ENCODE data around the gene TBC1D9.
"Not testable (repeated sequence)": the region's sequence is repeated elsewhere in the genome, so short reads cannot be mapped to it uniquely, and the experiment has no call there.

The TBC1D9 gene

DNA sequence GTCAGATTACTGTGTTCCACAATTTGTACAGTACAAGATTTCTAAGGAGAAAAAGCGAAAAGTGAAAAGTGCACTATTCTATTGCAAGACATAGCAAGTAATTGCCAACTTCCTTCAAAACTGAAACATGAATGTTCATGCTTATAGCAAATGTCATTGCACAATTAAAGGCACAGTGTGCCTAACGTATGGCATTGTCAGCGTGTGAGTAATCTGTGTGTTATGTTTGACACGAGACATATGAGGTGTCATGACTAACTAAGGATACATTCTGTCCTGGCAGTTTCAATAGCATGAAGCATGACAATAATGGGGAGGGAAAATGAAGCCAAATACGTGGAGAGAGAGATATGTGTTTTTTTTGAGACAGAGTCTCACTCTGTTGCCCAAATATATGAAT lies 33.6 kb upstream of the TBC1D9 start:
- Histone ChIP-seq H3K27me3 (ENCODE audit: low read depth, low read length) (peaks cover 48% of the 10 kb centered on the region), H3K4me3 (ENCODE audit: low read length) (peak overlapping the region; percentile 60), H3K9ac (ENCODE audit: low read length) (peak overlapping the region; percentile 48), H3K4me2 (ENCODE audit: low read length) (peak overlapping the region; percentile 82), H3K9me3 (ENCODE audit: insufficient read depth, low read length) (peaks cover 7% of the 10 kb centered on the region), H4K20me1 (ENCODE audit: insufficient read depth, low read length) (peaks cover 11% of the 10 kb centered on the region), H3K27ac (ENCODE audit: low read length) (peak overlapping the region; percentile 78), H3K79me2 (ENCODE audit: low read length) (no peaks in the 10 kb centered on the region), H3K36me3 (replicated peaks; ENCODE audit: low read depth, low read length) (peaks cover 5% of the 10 kb centered on the region), H3K4me1 (ENCODE audit: low read length) (peaks cover 33% of the 10 kb centered on the region), H2AFZ (ENCODE audit: low read depth, low read length) (no peak overlapping the region)
- TF ChIP-seq EZH2phosphoT487 (IDR thresholded peaks at IDR 0.05; ENCODE audit: low read depth) = no peak
- TF ChIP-seq, protein P1, sequence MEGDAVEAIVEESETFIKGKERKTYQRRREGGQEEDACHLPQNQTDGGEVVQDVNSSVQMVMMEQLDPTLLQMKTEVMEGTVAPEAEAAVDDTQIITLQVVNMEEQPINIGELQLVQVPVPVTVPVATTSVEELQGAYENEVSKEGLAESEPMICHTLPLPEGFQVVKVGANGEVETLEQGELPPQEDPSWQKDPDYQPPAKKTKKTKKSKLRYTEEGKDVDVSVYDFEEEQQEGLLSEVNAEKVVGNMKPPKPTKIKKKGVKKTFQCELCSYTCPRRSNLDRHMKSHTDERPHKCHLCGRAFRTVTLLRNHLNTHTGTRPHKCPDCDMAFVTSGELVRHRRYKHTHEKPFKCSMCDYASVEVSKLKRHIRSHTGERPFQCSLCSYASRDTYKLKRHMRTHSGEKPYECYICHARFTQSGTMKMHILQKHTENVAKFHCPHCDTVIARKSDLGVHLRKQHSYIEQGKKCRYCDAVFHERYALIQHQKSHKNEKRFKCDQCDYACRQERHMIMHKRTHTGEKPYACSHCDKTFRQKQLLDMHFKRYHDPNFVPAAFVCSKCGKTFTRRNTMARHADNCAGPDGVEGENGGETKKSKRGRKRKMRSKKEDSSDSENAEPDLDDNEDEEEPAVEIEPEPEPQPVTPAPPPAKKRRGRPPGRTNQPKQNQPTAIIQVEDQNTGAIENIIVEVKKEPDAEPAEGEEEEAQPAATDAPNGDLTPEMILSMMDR (IDR thresholded peaks at IDR 0.05; ENCODE audit: low read depth, low read length) = no peak

- not testable (repeated sequence) for H3K4me2 ChIP-seq (ENCODE audit: low read length); H3K9ac ChIP-seq (ENCODE audit: low read length); H3K4me1 ChIP-seq (ENCODE audit: low read length); H3K36me3 ChIP-seq (replicated peaks; ENCODE audit: low read depth, low read length); H3K4me3 ChIP-seq (ENCODE audit: low read length); H3K27ac ChIP-seq (ENCODE audit: low read length); H3K79me2 ChIP-seq (ENCODE audit: low read length); H3K9me3 ChIP-seq (ENCODE audit: insufficient read depth, low read length); H4K20me1 ChIP-seq (ENCODE audit: insufficient read depth, low read length); H2AFZ ChIP-seq (ENCODE audit: low read depth, low read length); H3K27me3 ChIP-seq (ENCODE audit: low read depth, low read length)
Observed at GRCh38 chr4:140782787-140783186, 26.6 kb upstream of the TBC1D9 start.

- Histone ChIP-seq H3K27me3 (ENCODE audit: low read depth, low read length) (no peaks in the 10 kb centered on the region), H3K4me2 (ENCODE audit: low read length) (no peak overlapping the region), H3K27ac (ENCODE audit: low read length) (no peak overlapping the region), H3K9me3 (ENCODE audit: insufficient read depth, low read length) (no peaks in the 10 kb centered on the region), H2AFZ (ENCODE audit: low read depth, low read length) (no peak overlapping the region), H3K9ac (ENCODE audit: low read length) (no peak overlapping the region), H3K79me2 (ENCODE audit: low read length) (no peaks in the 10 kb centered on the region), H3K4me1 (ENCODE audit: low read length) (peaks cover 17% of the 10 kb centered on the region), H3K4me3 (ENCODE audit: low read length) (no peak overlapping the region), H3K36me3 (replicated peaks; ENCODE audit: low read depth, low read length) (no peaks in the 10 kb centered on the region), H4K20me1 (ENCODE audit: insufficient read depth, low read length) (no peaks in the 10 kb centered on the region)
- no peak for TF ChIP-seq EZH2phosphoT487 (IDR thresholded peaks at IDR 0.05; ENCODE audit: low read depth)
- TF ChIP-seq, protein P1 (IDR thresholded peaks at IDR 0.05; ENCODE audit: low read depth, low read length) = no peak
Observed at GRCh38 chr4:140781596-140781995, 25.4 kb upstream of the TBC1D9 start.

DNA sequence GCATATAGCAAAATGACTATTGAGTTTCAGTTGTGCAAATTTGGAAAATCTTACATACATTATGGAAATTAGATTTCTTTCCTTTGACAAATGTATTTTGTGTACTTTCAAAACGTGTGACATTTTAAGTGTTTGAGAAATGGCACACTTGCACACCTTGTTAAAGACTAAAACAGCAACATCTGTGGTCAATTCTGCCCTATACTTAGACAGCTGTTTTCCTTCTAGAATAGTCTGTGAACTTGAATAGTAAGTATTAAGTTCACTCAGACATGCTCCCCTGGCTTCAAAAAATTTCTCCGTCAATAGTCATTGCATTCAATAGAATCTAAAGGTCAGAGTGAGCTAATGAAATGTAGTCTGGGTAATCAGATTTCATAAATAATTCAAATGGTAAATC lies 21.7 kb upstream of the TBC1D9 start:
- Histone ChIP-seq H3K9me3 (ENCODE audit: insufficient read depth, low read length) (no peaks in the 10 kb centered on the region), H3K4me2 (ENCODE audit: low read length) (peak overlapping the region; percentile 43), H3K9ac (ENCODE audit: low read length) (no peak overlapping the region), H3K4me1 (ENCODE audit: low read length) (peaks cover 17% of the 10 kb centered on the region), H4K20me1 (ENCODE audit: insufficient read depth, low read length) (no peaks in the 10 kb centered on the region), H3K27ac (ENCODE audit: low read length) (no peak overlapping the region; the same call in 1 of the 2 replicates), H3K27me3 (ENCODE audit: low read depth, low read length) (peaks cover 15% of the 10 kb centered on the region; the same call in 1 of the 2 replicates), H3K4me3 (ENCODE audit: low read length) (0 out of 2 replicates have a peak overlapping the region, but pooled peaks have one; percentile 3), H3K79me2 (ENCODE audit: low read length) (no peaks in the 10 kb centered on the region), H2AFZ (ENCODE audit: low read depth, low read length) (no peak overlapping the region; the same call in 1 of the 2 replicates), H3K36me3 (replicated peaks; ENCODE audit: low read depth, low read length) (no peaks in the 10 kb centered on the region)
- no peak for TF ChIP-seq EZH2phosphoT487 (IDR thresholded peaks at IDR 0.05; ENCODE audit: low read depth)
- TF ChIP-seq, protein P1 (IDR thresholded peaks at IDR 0.05; ENCODE audit: low read depth, low read length) = no peak

Data from OCI-LY3 (cell line).